GM15510 (cell line): ENCODE data around the gene FOXO1.

Experiments
- POLR2A ChIP-seq: IDR thresholded peaks from 3 replicates; pipeline ENCODE4 v1.6.1; 2011; ENCODE audit warnings: borderline replicate concordance; ENCODE audit not compliant: insufficient read length; ENCODE audit errors: extremely low read depth

The FOXO1 gene

DNA sequence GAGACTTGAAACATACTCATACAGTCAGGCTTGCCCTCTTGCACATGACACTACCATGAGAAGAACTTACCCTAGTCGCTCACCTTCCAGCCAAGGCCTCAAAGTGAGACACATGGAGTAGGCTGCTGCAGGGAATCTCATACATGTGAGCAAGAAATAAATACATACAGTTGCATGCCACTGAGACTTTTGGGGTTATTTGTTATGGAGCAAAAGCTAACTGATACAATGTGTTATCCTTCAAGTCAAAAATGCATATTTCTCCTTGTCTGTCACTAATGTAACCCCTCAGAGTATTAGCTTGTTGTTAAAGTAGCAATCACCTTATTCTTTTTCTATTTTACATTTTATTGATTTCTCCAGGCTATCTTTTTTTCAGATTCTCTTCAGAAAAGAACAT is 58.1 kb downstream of the FOXO1 start:
- no peak for TF ChIP-seq POLR2A

DNA sequence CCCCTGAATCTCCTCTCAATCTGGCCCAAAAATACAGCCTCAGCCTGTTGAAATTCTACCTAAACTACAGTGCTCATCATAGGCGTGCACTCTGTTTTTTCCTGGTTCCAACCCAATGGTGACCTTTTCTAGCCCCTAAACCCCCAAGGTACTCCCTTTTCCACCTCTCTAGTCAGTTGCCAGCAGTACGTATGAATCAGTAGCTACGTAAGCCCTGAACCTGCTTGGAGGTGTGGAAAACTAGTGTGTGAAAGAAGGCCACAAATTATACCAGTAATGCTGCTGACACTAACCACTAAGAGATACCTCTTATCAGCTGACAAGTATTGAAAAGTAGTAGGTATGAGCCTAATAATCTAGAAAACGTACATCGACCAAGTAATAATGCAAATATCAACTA is 60.9 kb downstream of the FOXO1 start:
- TF ChIP-seq POLR2A: no peak

DNA sequence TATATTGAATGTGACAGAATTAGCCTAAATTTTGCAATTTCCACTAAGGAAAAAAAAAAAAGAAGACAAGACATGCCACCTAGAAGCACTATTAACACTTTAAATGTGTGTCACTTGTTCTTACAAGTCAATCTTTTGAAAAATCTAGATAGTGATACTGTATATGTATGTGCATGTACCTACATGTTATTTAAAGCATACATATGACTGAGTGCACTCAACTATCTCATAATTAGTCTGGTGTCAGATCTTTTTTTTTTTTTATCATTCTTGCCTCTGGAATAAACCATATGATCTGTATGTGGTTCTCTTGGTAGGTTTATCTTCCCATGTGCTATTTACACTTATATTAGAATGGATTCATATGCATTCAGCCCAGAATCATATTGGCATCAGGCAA is 62.3 kb downstream of the FOXO1 start:
- no peak for TF ChIP-seq POLR2A

- TF ChIP-seq POLR2A: no peak
Observed at GRCh38 chr13:40600149-40600751, 66.2 kb downstream of the FOXO1 start.

- no peak for TF ChIP-seq POLR2A
Observed at GRCh38 chr13:40599747-40600146, 66.7 kb downstream of the FOXO1 start.

GRCh38 chr13:40599124-40599523 is 67.3 kb downstream of the FOXO1 start:
- no peak for TF ChIP-seq POLR2A

DNA sequence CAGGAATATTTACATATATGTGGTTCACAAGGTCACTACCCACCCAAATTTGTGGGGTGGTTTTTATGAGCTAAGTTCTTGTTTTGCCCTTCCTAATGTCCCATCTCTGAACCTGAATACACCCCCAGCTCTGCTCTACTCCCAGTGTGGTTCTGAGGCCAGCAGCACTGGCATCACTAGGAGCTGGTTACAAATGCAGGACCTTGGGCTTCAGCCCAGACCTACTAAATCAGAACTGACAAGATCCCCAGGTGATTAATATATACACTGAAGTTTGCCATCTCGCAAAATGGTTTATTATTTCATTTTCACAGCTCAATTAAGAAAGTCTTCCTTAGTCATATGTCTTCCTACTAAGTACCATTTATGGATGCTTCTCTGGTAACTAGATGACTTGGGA is 67.9 kb downstream of the FOXO1 start:
- no peak for TF ChIP-seq POLR2A

GRCh38 chr13:40597735-40598365 is 68.6 kb downstream of the FOXO1 start:
- no peak for TF ChIP-seq POLR2A

DNA sequence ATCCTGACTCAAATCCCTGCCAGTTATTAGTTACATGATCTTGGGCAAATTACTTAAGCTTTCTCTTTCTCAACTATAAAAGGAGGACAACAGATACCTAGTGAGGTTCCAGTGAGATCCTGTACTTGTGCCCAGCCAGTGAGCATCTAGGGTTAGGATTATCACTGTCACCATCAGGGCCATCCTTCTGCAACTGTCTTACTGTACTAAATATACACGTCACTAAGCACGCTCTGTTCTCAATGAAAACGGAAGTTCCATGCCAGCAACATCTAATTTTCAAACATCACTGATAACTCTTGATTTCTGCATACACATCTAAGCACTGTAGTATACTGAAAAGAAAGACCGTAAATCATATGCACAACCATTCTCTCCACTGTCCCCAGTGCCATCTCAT is 70.0 kb downstream of the FOXO1 start:
- TF ChIP-seq POLR2A: no peak

GRCh38 chr13:40595693-40596092 is 70.7 kb downstream of the FOXO1 start:
- TF ChIP-seq POLR2A: no peak

DNA sequence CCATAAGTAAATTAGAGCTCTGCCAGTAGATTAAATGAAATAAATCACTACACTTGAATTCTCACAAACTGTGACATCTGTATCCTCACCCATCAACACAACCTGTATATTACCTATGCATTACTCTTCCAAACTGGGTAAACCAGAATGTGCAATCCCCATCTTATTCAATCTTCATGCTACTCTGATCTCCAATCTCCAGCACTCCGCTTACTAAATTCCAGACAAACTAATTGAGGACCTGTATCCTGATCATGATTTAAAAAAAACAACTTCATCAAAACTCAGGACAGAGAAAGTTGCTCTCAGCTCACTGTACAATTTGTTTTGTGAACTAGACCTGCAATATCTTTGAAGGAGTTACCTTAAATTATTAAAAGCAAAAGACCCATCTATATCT is 74.4 kb downstream of the FOXO1 start:
- TF ChIP-seq POLR2A: no peak

GRCh38 chr13:40591091-40591490 is 75.3 kb downstream of the FOXO1 start:
- no peak for TF ChIP-seq POLR2A

DNA sequence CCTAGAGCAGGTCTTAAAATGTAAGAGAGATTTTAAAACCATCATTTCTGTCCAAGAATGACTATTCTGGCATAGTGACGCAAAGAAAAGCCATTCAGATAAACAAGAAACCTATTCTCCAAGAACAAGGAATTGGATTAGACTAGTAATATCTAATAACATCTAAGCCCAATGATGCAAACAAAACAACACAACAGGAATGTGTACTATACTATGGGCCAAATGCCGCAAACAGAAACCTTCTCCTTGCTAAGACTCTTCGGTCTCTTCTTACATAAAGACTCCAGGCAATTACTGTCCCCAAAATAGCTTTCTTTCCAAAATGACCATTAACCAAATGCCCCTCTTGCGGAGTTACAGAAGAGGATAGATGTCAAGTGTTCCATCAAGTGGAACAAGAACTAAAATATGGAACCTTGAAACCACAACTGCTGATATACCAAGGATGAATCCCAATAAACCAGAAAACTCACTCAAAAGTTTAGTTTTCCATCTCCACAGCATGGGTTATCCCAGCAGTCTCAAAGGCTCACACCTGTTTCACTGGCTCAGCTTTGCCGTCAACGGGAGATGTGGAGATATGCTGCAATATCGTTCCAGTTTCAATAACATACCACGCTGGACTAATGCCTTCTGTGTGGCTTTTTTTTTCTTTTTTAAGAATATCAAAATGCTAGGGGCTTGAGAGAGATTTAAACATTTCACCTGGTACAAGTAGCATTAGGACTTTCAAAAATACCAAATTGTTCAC is 76.2 kb downstream of the FOXO1 start:
- no peak for TF ChIP-seq POLR2A

DNA sequence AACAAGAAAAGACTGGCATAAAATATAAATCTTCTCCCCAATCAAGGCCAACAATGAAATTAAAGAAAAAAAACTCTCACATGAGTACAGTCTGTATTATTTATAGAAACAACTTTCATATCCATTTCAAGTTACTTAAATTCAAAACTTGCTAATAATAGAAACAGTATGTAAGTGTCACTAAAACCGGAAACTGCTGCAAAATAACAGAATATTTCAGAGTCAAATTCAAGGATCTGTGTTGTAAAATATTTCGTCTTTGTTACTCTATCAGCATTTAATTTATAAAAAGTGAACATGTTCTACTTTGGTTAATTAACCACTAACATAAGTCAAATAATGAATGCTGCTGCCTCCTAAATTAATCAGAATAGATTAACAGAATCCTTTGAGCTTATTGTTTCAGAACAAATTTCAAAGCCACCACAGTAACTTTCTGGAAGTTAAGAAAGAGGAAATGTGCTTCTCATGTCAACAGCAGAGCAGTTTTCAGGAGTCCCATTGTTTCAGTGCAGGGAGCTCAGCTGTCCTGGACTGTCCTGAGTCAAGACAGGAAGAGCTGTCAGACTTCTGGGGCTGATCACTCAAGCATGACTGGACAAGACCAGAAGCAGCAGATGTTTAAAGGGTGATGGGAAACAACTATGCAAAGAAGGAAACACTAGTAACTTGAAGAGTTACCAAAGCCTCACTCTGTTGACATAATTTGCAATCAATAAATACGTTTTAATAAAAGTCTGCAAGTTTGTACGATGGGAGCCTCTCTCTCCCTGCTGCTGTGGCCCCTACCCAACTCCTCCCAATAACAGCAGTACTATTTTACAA is 76.9 kb downstream of the FOXO1 start:
- no peak for TF ChIP-seq POLR2A

DNA sequence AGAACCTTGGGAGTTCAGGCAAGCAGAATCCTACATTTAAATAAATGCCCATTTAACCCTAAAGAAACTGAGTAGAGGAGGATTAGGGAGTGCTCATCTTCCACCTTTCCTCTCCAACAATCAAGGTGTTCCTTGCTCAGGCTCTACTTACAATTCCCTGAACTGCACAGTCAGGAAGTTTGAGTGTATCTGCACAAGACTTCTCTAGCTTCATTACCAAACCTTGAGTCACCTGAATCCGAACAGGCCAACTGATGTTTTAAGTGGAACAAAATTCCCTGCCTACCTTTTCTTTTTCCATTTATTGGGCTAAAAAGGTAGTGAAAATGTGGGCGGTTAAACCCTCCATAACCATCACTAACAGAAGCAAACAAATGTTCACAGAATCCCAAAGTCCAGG is 78.3 kb downstream of the FOXO1 start:
- no peak for TF ChIP-seq POLR2A

DNA sequence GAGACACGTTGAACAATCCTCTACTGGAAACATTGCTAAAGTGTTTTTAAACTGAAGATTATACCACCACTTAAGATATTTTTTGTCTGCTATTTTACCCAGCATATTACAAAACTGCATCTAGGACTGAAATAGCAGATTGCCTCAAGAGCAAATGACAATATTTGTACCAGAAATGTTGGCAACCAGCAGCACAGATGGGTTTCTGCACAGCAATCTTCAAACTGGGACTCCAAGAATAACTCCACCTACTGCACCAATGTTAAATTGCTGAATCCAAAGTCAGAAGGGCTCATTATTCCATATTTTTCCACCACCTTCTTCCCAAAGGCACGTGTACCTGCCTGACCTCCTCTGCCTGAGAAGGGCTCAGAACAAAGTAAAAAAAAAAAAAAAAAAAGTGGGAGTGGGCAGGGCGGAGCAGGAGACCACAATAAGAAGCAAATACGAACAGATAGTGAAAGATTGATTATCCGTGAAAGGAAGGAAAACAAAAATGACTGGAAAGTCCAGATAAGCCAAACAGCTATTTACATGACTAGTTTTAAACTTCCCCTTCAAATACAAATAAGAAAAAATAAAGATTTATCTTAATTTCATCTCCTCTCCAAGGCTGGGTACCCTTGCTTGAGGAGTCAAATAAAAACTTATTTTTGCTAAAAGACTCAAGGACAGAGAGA is 79.4 kb downstream of the FOXO1 start:
- TF ChIP-seq POLR2A: no peak
